H1 (cell line): ENCODE results near the gene NAV2. TPM values are rescaled to one million over a fixed set of nuclear protein-coding genes. Genes with fewer than 3 reads are reported as not detected.

Source experiments
- CTCF ChIA-PET: fragments of 300-600 bp; sonication (Branson Sonifier 250); formaldehyde crosslinking; loops from one replicate; lab custom pipeline; 2021; ENCODE audit not compliant: partially characterized antibody; lab: Charles Lee
- POLR2A ChIA-PET: fragments of 300-600 bp; sonication (Branson Sonifier 250); formaldehyde crosslinking; loops from one replicate; lab custom pipeline; 2021; ENCODE audit warnings: inconsistent platforms; ENCODE audit not compliant: partially characterized antibody; lab: Charles Lee
- DNase-seq, 2 experiments: peaks; one replicate each; pipeline versions ENCODE4 v3.0.0 to v3.0.0-alpha.2; 2010 to 2022; ENCODE audit warnings: low spot score in 2 of 2, low read depth in 1 of 2, mixed read lengths in 1 of 2
- FAIRE-seq: peaks from 2 replicates; lab custom pipeline; 2011; peaks lifted over from hg19 to GRCh38; lab: Jason Lieb, UNC
- H2AFZ ChIP-seq: 2 replicates; pipeline ENCODE4 v1.8.1; 2012; ENCODE audit warnings: low read length, inconsistent platforms
- H2AK5ac ChIP-seq: 2 replicates; pipeline ENCODE4 v1.6.1; 2013; ENCODE audit warnings: low read depth, low read length
- H2BK120ac ChIP-seq: replicated peaks from 2 replicates; pipeline ENCODE3; 2013; ENCODE audit warnings: low read depth, low read length, inconsistent platforms
- H2BK12ac ChIP-seq: 2 replicates; pipeline ENCODE4 v1.6.1; 2013; ENCODE audit warnings: low read depth, low read length
- H2BK15ac ChIP-seq: 2 replicates; pipeline ENCODE4 v1.6.1; 2013; ENCODE audit warnings: low read length
- H2BK20ac ChIP-seq: 2 replicates; pipeline ENCODE4 v1.6.1; 2013; ENCODE audit warnings: low read length
- H2BK5ac ChIP-seq: 2 replicates; pipeline ENCODE4 v1.6.1; 2013; ENCODE audit warnings: low read depth, low read length
- H3K14ac ChIP-seq: 2 replicates; pipeline ENCODE4 v1.6.1; 2013; ENCODE audit warnings: inconsistent platforms; ENCODE audit not compliant: insufficient read length
- H3K18ac ChIP-seq: 2 replicates; pipeline ENCODE4 v1.6.1; 2013; ENCODE audit warnings: low read length; ENCODE audit errors: extremely low read depth
- H3K23ac ChIP-seq: 2 replicates; pipeline ENCODE4 v1.6.1; 2013; ENCODE audit warnings: inconsistent platforms; ENCODE audit not compliant: insufficient read length
- H3K23me2 ChIP-seq: 2 replicates; pipeline ENCODE4 v1.6.1; 2013; ENCODE audit warnings: low read depth, low read length
- H3K27ac ChIP-seq: 2 replicates; pipeline ENCODE4 v1.6.1; 2011; ENCODE audit warnings: low read depth, low read length, inconsistent platforms
- H3K27me3 ChIP-seq, 4 experiments: replicated peaks in 1 of 4; 1 replicate in 1 of 4; 2 replicates in 3 of 4; pipeline versions ENCODE4 v1.6.1 to v1.8.1; 2011 to 2013; ENCODE audit warnings: low read length in 3 of 4, mild to moderate bottlenecking in 3 of 4, inconsistent platforms in 2 of 4, mixed read lengths in 2 of 4, moderate library complexity in 1 of 4; ENCODE audit not compliant: control insufficient read depth in 3 of 4, insufficient read depth in 3 of 4; ENCODE audit errors: extremely low read depth in 1 of 4
- H3K36me3 ChIP-seq, 4 experiments: 2 replicates each; pipeline versions ENCODE4 v1.6.1 to v1.8.1; 2011 to 2013; ENCODE audit warnings: mild to moderate bottlenecking in 4 of 4, low read length in 3 of 4, moderate library complexity in 2 of 4, control low read depth in 1 of 4, inconsistent platforms in 1 of 4; ENCODE audit not compliant: insufficient read depth in 4 of 4, control insufficient read depth in 2 of 4
- H3K4ac ChIP-seq: replicated peaks from 2 replicates; pipeline ENCODE3; 2013; ENCODE audit warnings: low read length, low read depth, mixed read lengths, inconsistent platforms; ENCODE audit not compliant: insufficient read length
- H3K4me1 ChIP-seq, 4 experiments: replicated peaks in 1 of 4; 1 replicate in 1 of 4; 2 replicates in 3 of 4; pipeline versions ENCODE4 v1.6.1 to v1.8.1; 2011 to 2013; ENCODE audit warnings: low read length in 3 of 4, inconsistent platforms in 2 of 4, mixed read lengths in 1 of 4; ENCODE audit not compliant: insufficient read depth in 4 of 4, control insufficient read depth in 3 of 4
- H3K4me2 ChIP-seq, 2 experiments: 2 replicates each; pipeline versions ENCODE4 v1.6.1 to v1.8.1; 2011 to 2013; ENCODE audit warnings: low read depth in 2 of 2, low read length in 2 of 2, control low read depth in 1 of 2, inconsistent platforms in 1 of 2, mild to moderate bottlenecking in 1 of 2; ENCODE audit not compliant: insufficient read depth in 1 of 2
- H3K4me3 ChIP-seq, 4 experiments: fragments of 200-600, 300-600 bp in 1 of 4; sonication (generic), shearing (Covaris generic), sonication (Bioruptor Twin) in 1 of 4; 2 replicates each; pipeline versions ENCODE4 v1.5.1 to v1.8.1; 2011 to 2016; ENCODE audit warnings: low read length in 4 of 4, low read depth in 3 of 4, control low read depth in 2 of 4, inconsistent platforms in 2 of 4, mild to moderate bottlenecking in 2 of 4, mixed read lengths in 1 of 4, moderate library complexity in 1 of 4; ENCODE audit not compliant: insufficient read depth in 2 of 4; ENCODE audit errors: extremely low read depth in 1 of 4
- H3K56ac ChIP-seq: replicated peaks from 2 replicates; pipeline ENCODE3; 2013; ENCODE audit warnings: low read depth, mild to moderate bottlenecking, mixed read lengths, low read length, inconsistent platforms; ENCODE audit not compliant: insufficient read length
- H3K79me1 ChIP-seq: 2 replicates; pipeline ENCODE4 v1.6.1; 2013; ENCODE audit warnings: low read depth, low read length, control low read depth
- H3K79me2 ChIP-seq, 2 experiments: 2 replicates each; pipeline versions ENCODE4 v1.6.1 to v1.8.1; 2012 to 2013; ENCODE audit warnings: low read length in 2 of 2, mild to moderate bottlenecking in 2 of 2, inconsistent platforms in 1 of 2; ENCODE audit not compliant: insufficient read depth in 2 of 2, control insufficient read depth in 1 of 2
- H3K9ac ChIP-seq, 4 experiments: replicated peaks in 1 of 4; 1 replicate in 1 of 4; 2 replicates in 3 of 4; pipeline versions ENCODE4 v1.6.1 to v1.8.1; 2011 to 2013; ENCODE audit warnings: low read depth in 3 of 4, low read length in 3 of 4, control low read depth in 2 of 4, mild to moderate bottlenecking in 2 of 4, moderate library complexity in 2 of 4, inconsistent platforms in 1 of 4; ENCODE audit errors: extremely low read depth in 1 of 4
- H3K9me3 ChIP-seq, 2 experiments: 2 replicates each; pipeline versions ENCODE4 v1.6.1 to v1.8.1; 2012 to 2013; ENCODE audit warnings: mild to moderate bottlenecking in 2 of 2, moderate library complexity in 2 of 2, control low read depth in 1 of 2, inconsistent platforms in 1 of 2, low read depth in 1 of 2, low read length in 1 of 2, mixed read lengths in 1 of 2; ENCODE audit not compliant: insufficient read depth in 2 of 2
- H4K20me1 ChIP-seq, 2 experiments: replicated peaks in 1 of 2; 2 replicates each; pipeline versions ENCODE3 to v1.8.1; 2011 to 2013; ENCODE audit warnings: inconsistent platforms in 2 of 2, low read length in 2 of 2, mild to moderate bottlenecking in 1 of 2; ENCODE audit not compliant: insufficient read depth in 2 of 2, control insufficient read depth in 1 of 2
- H4K5ac ChIP-seq: 2 replicates; pipeline ENCODE4 v1.6.1; 2013; ENCODE audit warnings: low read length, low read depth, mixed read lengths, inconsistent platforms; ENCODE audit not compliant: insufficient read length
- H4K8ac ChIP-seq: 2 replicates; pipeline ENCODE4 v1.8.0; 2013; ENCODE audit warnings: mild to moderate bottlenecking, moderate library complexity, low read length, inconsistent platforms; ENCODE audit not compliant: insufficient read depth; ENCODE audit errors: extremely low read depth
- H4K91ac ChIP-seq: replicated peaks from 2 replicates; pipeline ENCODE3; 2013; ENCODE audit warnings: low read length, mixed read lengths, inconsistent platforms; ENCODE audit not compliant: insufficient read length
- EGR1 ChIP-seq: IDR thresholded peaks from 2 replicates; pipeline ENCODE4 v1.6.1; 2011; ENCODE audit warnings: low read depth, low read length, borderline replicate concordance
- HDAC6 ChIP-seq: IDR thresholded peaks from one replicate; pipeline ENCODE4 v1.7.1; 2012; ENCODE audit warnings: low read depth, mild to moderate bottlenecking, inconsistent platforms, low read length, moderate library complexity
- RFX5 ChIP-seq: IDR thresholded peaks from 2 replicates; pipeline ENCODE4 v1.6.1; 2011; ENCODE audit warnings: low read depth, low read length, improper control_type of control experiment, borderline replicate concordance
- RNF2 ChIP-seq: fragments of 200-900, 300-1000 bp; sonication (generic); IDR thresholded peaks from 2 replicates; pipeline ENCODE4 v1.7.1; 2016; ENCODE audit warnings: borderline replicate concordance, low read depth, mild to moderate bottlenecking, antibody characterized with exemption, low read length; ENCODE audit not compliant: poor library complexity, severe bottlenecking; ENCODE audit errors: missing control alignments
- SIRT6 ChIP-seq: IDR thresholded peaks from one replicate; pipeline ENCODE4 v1.7.1; 2012; ENCODE audit warnings: low read length, inconsistent platforms
- TAF1 ChIP-seq: IDR thresholded peaks from 2 replicates; pipeline ENCODE4 v1.6.1; 2011; ENCODE audit warnings: mild to moderate bottlenecking, low read depth, low read length
- TAF7 ChIP-seq: optimal IDR thresholded peaks from 2 replicates; pipeline ENCODE3; 2011; ENCODE audit warnings: low read depth, mild to moderate bottlenecking, inconsistent platforms, low read length, moderate library complexity, borderline replicate concordance
- WGBS, 2 experiments: shearing (Covaris generic) in 1 of 2; methylation state at CpG; one replicate each; pipeline versions ENCODE4 v1.1.6 to v1.1.7; 2013 to 2015; ENCODE audit warnings: low lambda C conversion rate in 2 of 2, mixed read lengths in 2 of 2, inconsistent platforms in 1 of 2, low coverage in 1 of 2, missing lambda C conversion rate in 1 of 2; ENCODE audit not compliant: insufficient replicate concordance in 2 of 2, insufficient coverage in 1 of 2, insufficient read length in 1 of 2; ENCODE audit errors: extremely low coverage in 1 of 2, missing lambda C conversion rate in 1 of 2; 5-methylcytosine and 5-hydroxymethylcytosine counted together
- polyA plus RNA-seq, 7 experiments: library from polyadenylated mRNA; depleted of rRNA in 3 of 7; stranded (reverse) in 5 of 7; unstranded in 2 of 7; fragments of >200 nt in 5 of 7; fragments of 200-250 nt in 2 of 7; gene quantifications; 1 replicate in 5 of 7; 2 replicates in 1 of 7; 4 replicates in 1 of 7; pipeline versions ENCODE4 v1.2.1 to v1.2.3, GENCODE V29; 2011 to 2013; ENCODE audit warnings: missing spikeins in 2 of 7, mixed read lengths in 2 of 7
- total RNA-seq: library from RNA; stranded (reverse); fragmentation: NEBNext Ultra II Directional; extraction: Animal tissue kit (Norgen Biotek cat#: 25700); gene quantifications from 2 replicates; pipeline ENCODE4 v1.2.1, GENCODE V29; 2021

NAV2 gene
- total and polyA plus RNA-seq, 2 of the 8 experiments (the other 6 are each of a cell fraction or from before 2014, with no cell fraction given), result 35.6 to 73.6 TPM

DNA sequence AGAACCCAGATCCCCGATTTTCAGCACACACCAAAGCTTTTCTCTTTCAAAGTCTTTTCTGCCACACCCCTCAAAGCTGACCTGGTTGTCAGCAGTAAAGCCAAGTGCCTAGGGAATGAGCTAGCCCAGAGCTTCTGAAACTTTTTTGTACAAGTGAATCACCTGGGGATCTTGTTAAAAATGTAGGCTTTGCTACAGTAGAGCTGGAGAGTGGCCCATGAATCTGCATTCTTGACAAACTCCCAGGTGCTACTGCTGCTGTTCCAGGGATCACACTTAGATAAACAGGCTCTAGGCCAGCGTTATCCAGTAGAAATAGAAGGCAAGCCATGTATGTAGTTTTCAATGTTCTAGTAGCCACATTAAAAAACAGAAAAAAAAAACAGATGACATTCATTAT is 21.8 kb upstream of the NAV2 start:
- no peak overlapping the region for H3K4ac ChIP-seq
- H4K20me1 ChIP-seq, result peaks cover 0 to 2% of the 10 kb centered on the region in 2 experiments
- H3K79me2 ChIP-seq, result no peaks in the 10 kb centered on the region
- no peak overlapping the region for H2BK5ac ChIP-seq
- H3K4me3 ChIP-seq, result no peak overlapping the region
- no peak overlapping the region for H4K8ac ChIP-seq
- H3K36me3 ChIP-seq, result no peaks in the 10 kb centered on the region
- no peaks in the 10 kb centered on the region for H3K27me3 ChIP-seq
- no peak overlapping the region for H2BK120ac ChIP-seq
- H3K4me1 ChIP-seq, result peaks cover 0 to 2% (median 0%) of the 10 kb centered on the region in 4 experiments; a peak in 1 of 7 replicates
- DNase-seq (no peak), FAIRE-seq (no peak)
- H3K23me2 ChIP-seq, result no peaks in the 10 kb centered on the region
- H2BK15ac ChIP-seq, result no peak overlapping the region
- CTCF ChIA-PET, result interaction anchor here (1.1 kb wide), 1 partner anchor 52 kb away, joined by 5 read pairs; no protein-coding TSS in a partner anchor
- H3K79me1 ChIP-seq, result no peaks in the 10 kb centered on the region
- no peak overlapping the region for H2AFZ ChIP-seq
- no peak overlapping the region for H3K14ac ChIP-seq
- H2BK20ac ChIP-seq, result no peak overlapping the region
- no peak overlapping the region for H3K9ac ChIP-seq
- H2BK12ac ChIP-seq, result no peak overlapping the region
- POLR2A ChIA-PET, result no interaction called here
- no peak overlapping the region for H3K4me2 ChIP-seq
- H4K5ac ChIP-seq, result no peak overlapping the region
- no peak overlapping the region for H2AK5ac ChIP-seq
- H3K27ac ChIP-seq, result no peak overlapping the region
- no peak overlapping the region for H3K18ac ChIP-seq
- WGBS, 2 experiments, result 70% methylated on average over 2 of the region's 2 CpGs; no CpG with 5 or more reads in 1 of the 2 experiments
- H3K23ac ChIP-seq, result no peak overlapping the region
- H4K91ac ChIP-seq, result no peak overlapping the region
- no peaks in the 10 kb centered on the region for H3K9me3 ChIP-seq
- H3K56ac ChIP-seq, result no peak overlapping the region
- TF ChIP-seq RNF2, result no peak
- no peak for TF ChIP-seq RFX5
- TF ChIP-seq SIRT6, result no peak
- TF ChIP-seq TAF1, result no peak
- TF ChIP-seq EGR1, result no peak
- TF ChIP-seq TAF7, result no peak
- TF ChIP-seq HDAC6, result no peak
